OCI-LY1 (cell line): ENCODE data around the gene SMIM1.

Experiments used
- CTCF ChIP-seq: fragments of 200-600 bp; sonication (generic), shearing (Covaris generic); IDR thresholded peaks from 2 replicates; pipeline ENCODE4 v1.5.1; 2017; ENCODE audit warnings: mild to moderate bottlenecking, antibody characterized with exemption, low read length, moderate library complexity, mixed read lengths
- EZH2 ChIP-seq: fragments of 200-600 bp; sonication (generic), shearing (Covaris generic); IDR thresholded peaks from 2 replicates; pipeline ENCODE4 v1.8.0; 2017; ENCODE audit warnings: borderline replicate concordance, mixed run types, mild to moderate bottlenecking, antibody characterized with exemption, low read length, moderate library complexity, mixed read lengths

DNA sequence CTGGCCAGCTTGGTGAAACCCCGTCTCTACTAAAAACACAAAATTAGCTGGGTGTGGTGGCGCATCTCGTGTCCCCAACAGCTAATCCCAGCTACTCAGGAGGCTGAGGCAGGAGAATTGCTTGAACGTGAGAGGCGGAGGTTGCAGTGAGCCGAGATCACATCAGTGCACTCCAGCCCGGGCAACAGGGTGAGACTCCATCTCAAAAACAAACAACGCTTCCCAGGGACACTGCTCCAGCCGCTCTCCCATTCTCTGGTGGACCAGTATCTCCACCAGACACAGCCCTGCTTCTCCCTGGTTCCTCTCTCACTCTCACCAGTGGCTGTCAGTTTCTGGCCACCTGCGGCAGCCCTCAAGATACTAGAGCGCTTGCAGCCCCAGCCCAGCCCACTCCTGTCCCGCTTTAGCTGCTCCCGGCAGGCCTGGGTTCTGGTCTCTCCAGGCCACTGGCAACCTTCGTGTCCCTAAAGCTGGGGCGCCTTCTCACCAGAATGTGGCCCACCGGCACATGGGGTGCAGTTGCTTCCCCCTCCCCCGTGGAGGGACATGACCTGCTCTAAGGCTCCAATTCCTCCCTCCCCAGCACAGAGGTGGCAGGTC, 44.7 kb downstream of the SMIM1 start:
- no peak for TF ChIP-seq EZH2
- TF ChIP-seq CTCF = no peak
